Measurements from ENCODE around the gene ACTN4. TPM values are rescaled to one million over a fixed set of nuclear protein-coding genes. Genes with fewer than 3 reads are reported as not detected.
A peak's percentile ranks its signal among the peaks of the same experiment; 100 is the strongest.

The ACTN4 gene
- total RNA-seq, 4 donors from 2014 or later: 475 to 520 (median 507) TPM

DNA sequence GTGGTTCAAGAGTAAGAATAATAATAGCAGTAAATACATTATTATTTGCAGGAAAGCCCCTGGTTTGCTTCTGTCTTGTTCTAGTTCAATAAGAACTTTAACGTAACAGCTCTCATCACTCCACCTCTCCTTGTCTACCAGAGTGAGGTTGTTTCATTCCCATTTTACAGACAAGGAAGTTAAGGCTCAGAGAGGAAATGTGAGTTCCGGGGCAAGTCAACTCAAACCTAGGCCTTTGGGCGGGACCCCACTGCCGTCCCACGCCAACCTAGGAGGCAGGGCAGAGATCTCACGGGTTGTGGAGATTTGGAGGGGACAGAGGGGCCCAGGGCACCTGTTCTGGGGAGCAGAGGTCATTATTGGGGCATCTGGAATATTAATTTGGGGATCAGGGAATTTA is 31.2 kb upstream of the ACTN4 start:
- Histone ChIP-seq H3K4me3 (no peak overlapping the region), H3K36me3 (peaks cover 11% of the 10 kb centered on the region), H3K4me1 (peaks cover 22% of the 10 kb centered on the region), H3K27ac (no peak overlapping the region), H3K9me3 (no peaks in the 10 kb centered on the region), H3K27me3 (no peaks in the 10 kb centered on the region)
- 94% methylated on average over 6 of the region's 6 CpGs for WGBS
- TF ChIP-seq POLR2AphosphoS5 (IDR thresholded peaks at IDR 0.05) (no peak), POLR2A (IDR thresholded peaks at IDR 0.05) (no peak)
- DNase-seq (ENCODE audit: low spot score in 2 of 2): no peak

DNA sequence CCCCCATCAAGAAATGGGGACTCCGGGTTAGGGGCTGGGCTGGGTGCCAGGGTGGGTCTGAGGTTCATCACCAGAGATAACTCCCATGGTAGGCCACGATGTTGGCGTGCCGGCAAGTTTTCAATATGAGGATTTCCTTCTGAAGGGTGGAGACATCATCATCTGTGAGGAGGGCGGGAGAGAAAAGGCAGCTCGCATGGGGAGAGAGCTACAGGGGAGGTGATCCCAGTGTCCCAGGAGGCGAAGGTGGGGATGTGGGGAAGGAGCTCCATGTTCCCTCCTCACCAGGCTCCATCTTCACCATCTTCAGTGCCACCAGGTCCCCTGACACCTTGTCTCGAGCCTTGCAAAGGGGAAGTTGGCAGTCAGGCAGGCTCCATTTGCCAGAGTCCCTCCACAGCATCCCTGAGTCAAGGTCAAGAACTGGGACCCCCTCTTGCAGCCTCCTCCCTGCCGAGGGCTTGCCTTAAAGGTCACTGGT is 30.1 kb upstream of the ACTN4 start:
- no peak overlapping the region for H3K27ac ChIP-seq
- TF ChIP-seq POLR2A (IDR thresholded peaks at IDR 0.05): no peak
- TF ChIP-seq, protein P1, sequence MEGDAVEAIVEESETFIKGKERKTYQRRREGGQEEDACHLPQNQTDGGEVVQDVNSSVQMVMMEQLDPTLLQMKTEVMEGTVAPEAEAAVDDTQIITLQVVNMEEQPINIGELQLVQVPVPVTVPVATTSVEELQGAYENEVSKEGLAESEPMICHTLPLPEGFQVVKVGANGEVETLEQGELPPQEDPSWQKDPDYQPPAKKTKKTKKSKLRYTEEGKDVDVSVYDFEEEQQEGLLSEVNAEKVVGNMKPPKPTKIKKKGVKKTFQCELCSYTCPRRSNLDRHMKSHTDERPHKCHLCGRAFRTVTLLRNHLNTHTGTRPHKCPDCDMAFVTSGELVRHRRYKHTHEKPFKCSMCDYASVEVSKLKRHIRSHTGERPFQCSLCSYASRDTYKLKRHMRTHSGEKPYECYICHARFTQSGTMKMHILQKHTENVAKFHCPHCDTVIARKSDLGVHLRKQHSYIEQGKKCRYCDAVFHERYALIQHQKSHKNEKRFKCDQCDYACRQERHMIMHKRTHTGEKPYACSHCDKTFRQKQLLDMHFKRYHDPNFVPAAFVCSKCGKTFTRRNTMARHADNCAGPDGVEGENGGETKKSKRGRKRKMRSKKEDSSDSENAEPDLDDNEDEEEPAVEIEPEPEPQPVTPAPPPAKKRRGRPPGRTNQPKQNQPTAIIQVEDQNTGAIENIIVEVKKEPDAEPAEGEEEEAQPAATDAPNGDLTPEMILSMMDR (IDR thresholded peaks at IDR 0.05): no peak
- TF ChIP-seq POLR2AphosphoS5 (IDR thresholded peaks at IDR 0.05): no peak
- TF ChIP-seq EP300 (IDR thresholded peaks at IDR 0.05): no peak
- H3K4me3 ChIP-seq: peak overlapping the region; percentile 92
- 63% methylated on average over 8 of the region's 9 CpGs for WGBS
- DNase-seq (ENCODE audit: low spot score in 2 of 2): no peak
- peaks cover 22% of the 10 kb centered on the region for H3K4me1 ChIP-seq
- H3K9me3 ChIP-seq: no peaks in the 10 kb centered on the region
- peaks cover 21% of the 10 kb centered on the region for H3K36me3 ChIP-seq
- H3K27me3 ChIP-seq: no peaks in the 10 kb centered on the region

DNA sequence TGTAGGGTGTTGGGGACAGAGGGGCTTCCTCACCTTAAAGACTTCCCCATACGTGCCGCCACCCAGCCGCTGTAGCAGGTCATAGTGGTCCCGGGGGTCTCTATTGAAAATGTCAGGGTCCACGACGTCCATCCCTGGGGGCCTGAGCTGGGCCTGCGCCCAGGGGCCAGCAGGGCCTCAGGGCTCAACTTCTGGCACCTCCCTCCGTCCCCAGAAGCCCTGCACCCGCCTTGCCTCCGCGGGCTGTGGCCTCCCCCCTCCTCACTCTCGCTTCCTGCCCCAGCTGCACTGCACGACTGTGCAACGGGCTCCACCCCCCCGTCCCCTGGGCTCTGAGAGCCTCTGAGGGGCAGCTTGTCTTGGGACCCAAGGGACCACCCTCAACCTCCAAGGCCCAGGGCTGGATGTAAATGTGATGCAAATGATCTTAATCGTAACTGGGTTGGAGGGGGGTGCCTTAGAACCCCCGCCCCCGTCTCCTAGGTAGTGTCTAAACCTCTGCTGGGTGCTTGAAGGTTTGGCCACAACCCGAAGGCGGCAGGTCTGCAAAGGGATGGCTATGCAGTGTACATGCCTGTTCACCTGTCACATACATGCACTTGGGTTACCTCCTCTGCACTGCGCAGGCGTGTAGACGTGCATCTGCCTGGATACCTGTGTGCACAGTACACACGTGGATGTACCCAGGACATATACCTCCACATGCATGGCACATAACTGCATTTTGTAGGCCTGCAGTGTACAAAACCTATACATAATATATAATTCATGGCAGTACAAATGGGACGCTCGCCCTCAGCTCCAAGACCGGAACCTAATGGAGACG is 29.5 kb upstream of the ACTN4 start, which contains the start of gene MAP4K1:
Gene MAP4K1 (minus strand): TSS at position 190 of the 826 bp plus-strand sequence. CDS start 58 bp downstream, at position 132.
- DNase-seq (ENCODE audit: low spot score in 2 of 2): peak in 1 of 2 donors; percentile 77
- 26% methylated on average over 19 of the region's 28 CpGs for WGBS
- TF ChIP-seq POLR2AphosphoS5 (IDR thresholded peaks at IDR 0.05): no peak
- no peak for TF ChIP-seq EP300 (IDR thresholded peaks at IDR 0.05)
- TF ChIP-seq POLR2A (IDR thresholded peaks at IDR 0.05): no peak
- TF ChIP-seq, protein P1 (IDR thresholded peaks at IDR 0.05): no peak

DNA sequence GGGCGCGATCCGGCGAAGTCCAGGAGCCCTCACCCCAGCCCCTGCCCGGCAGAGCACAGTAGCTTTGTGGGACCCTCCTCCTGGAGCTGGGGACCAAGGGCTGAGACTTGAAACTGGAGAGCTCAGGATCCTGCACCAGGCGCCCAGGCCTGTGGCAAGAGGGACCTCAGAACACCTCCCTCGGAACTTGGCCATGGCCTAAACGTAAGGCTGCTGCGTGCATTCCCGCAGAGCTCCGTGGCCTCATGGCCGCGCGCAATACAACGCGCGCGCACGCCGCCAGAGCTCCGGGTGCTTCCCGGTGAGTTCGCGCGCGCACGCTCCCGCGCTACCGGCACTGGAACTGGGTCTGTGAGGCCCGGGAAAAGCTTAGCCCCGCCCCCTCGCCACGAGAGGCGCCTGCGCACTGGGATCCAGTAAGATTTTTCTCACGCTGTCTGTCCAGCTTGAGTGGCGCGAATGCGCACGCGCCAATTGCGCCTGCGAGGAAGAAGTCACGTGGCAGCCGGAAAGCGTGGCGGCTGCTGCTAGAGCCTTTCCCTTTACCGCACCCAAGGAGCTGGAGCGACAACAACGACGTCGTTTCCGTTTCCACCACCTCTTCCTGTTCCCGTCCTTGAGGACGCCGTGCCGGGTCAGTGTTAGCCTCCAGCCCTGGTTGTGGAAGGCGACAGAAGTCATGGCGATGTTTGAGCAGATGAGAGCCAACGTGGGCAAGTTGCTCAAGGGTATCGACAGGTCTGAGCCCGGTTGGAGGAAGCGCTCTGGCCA is 28.7 kb upstream of the ACTN4 start, which contains the start of gene EIF3K:
Gene EIF3K (plus strand): TSS at position 599 of the 771 bp plus-strand sequence. CDS start 81 bp downstream, at position 680.
- peak; percentile 99 for DNase-seq (ENCODE audit: low spot score in 2 of 2)
- peaks cover 22% of the 10 kb centered on the region for H3K4me1 ChIP-seq
- peak within 1 kb of the TSS; percentile 92 for H3K4me3 ChIP-seq
- H3K36me3 ChIP-seq: peaks cover 33% of the 10 kb centered on the region
- no peaks in the 10 kb centered on the region for H3K9me3 ChIP-seq
- no peaks in the 10 kb centered on the region for H3K27me3 ChIP-seq
- H3K27ac ChIP-seq: peak within 1 kb of the TSS; percentile 91
- TF ChIP-seq EP300 (IDR thresholded peaks at IDR 0.05) (no peak), POLR2AphosphoS5 (IDR thresholded peaks at IDR 0.05) (peak in 2 of 3 donors; percentile 53 to 97), POLR2A (IDR thresholded peaks at IDR 0.05) (peak in 1 of 2 donors; percentile 65)
- WGBS: 0% methylated on average over 21 of the region's 64 CpGs

More for the DNA sequence above, 29.5 kb upstream of the ACTN4 start, which contains the start of gene MAP4K1:
- H3K4me3 ChIP-seq: peak within 1 kb of the TSS; percentile 92
- H3K4me1 ChIP-seq: peaks cover 22% of the 10 kb centered on the region
- H3K9me3 ChIP-seq: no peaks in the 10 kb centered on the region
- H3K27ac ChIP-seq: peak within 1 kb of the TSS; percentile 91
- H3K36me3 ChIP-seq: peaks cover 26% of the 10 kb centered on the region
- no peaks in the 10 kb centered on the region for H3K27me3 ChIP-seq

DNA sequence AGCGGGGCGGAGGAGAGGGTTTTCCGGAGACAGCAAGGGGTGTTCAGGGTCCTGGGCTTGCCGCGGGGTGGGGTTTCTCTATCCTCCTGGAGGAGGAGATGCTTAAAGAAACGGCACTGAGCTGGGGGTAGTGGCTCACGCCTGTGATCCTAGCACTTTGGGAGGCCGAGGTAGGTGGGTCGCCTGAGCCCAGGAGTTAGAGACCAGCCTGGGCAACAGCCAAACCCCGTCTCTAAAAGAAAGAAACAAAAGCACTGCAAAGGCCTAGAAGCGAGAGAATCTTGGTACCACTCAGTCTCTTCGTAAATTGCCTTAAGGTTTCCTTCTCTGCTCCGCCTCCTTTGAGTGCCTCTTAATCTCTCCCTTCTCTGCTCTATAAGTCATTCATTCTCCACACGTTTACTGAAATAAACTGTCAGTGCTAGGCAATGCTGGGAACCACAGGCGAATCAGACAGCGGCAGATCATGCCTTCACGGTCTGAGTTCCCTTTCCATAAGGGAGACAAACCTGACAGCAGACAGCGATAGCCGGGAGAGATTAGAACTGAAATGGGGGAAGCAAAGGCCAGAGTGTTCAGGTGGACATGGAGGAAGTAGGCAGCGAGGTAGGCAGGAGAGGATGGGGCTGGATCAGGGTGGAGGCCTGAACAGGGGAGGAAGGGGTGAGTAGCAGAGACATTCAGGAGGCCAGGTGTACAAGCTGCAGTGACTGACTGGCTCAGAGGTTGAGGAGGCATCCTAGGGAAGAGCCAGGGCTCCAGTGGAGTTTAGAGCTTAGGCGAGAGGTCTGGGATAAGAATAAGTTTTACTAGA is 27.9 kb upstream of the ACTN4 start:
- H3K4me1 ChIP-seq: peaks cover 22% of the 10 kb centered on the region
- peak overlapping the region; percentile 91 for H3K27ac ChIP-seq
- no peaks in the 10 kb centered on the region for H3K27me3 ChIP-seq
- no peaks in the 10 kb centered on the region for H3K9me3 ChIP-seq
- DNase-seq (ENCODE audit: low spot score in 2 of 2): no peak
- 16% methylated on average over 21 of the region's 21 CpGs for WGBS
- H3K4me3 ChIP-seq: peak overlapping the region; percentile 92
- TF ChIP-seq, protein P1 (IDR thresholded peaks at IDR 0.05): no peak
- TF ChIP-seq POLR2A (IDR thresholded peaks at IDR 0.05) (no peak), EP300 (IDR thresholded peaks at IDR 0.05) (no peak), POLR2AphosphoS5 (IDR thresholded peaks at IDR 0.05) (no peak)
- peaks cover 41% of the 10 kb centered on the region for H3K36me3 ChIP-seq
